HepG2 (cell line): Measurements from ENCODE around the gene CDC42EP1. TPM values are rescaled to one million over a fixed set of nuclear protein-coding genes. Genes with fewer than 3 reads are reported as not detected.
A peak's percentile ranks its signal among the peaks of the same experiment; 100 is the strongest.

Experiments
- ARNT ChIP-seq: fragments of 450-650 bp; IDR thresholded peaks from 2 replicates; pipeline ENCODE4 v1.6.1; 2017
- BCL3 ChIP-seq: sonication (generic); formaldehyde crosslinking; IDR thresholded peaks from 2 replicates; pipeline ENCODE4 v1.5.1; 2020; ENCODE audit warnings: mild to moderate bottlenecking, missing genetic modification reagents, moderate library complexity
- CENPBD1 ChIP-seq: sonication (generic); formaldehyde crosslinking; IDR thresholded peaks from 2 replicates; pipeline ENCODE4 v1.8.0; 2022; ENCODE audit warnings: missing genetic modification reagents, low read depth, mild to moderate bottlenecking, borderline replicate concordance
- GFI1 ChIP-seq: sonication (generic); formaldehyde crosslinking; IDR thresholded peaks from 2 replicates; pipeline ENCODE4 v1.5.0; 2020; ENCODE audit warnings: missing genetic modification reagents, mild to moderate bottlenecking, borderline replicate concordance
- HMG20B ChIP-seq: conservative IDR thresholded peaks from 2 replicates; pipeline ENCODE4 v1.6.1; 2016; ENCODE audit warnings: missing genetic modification reagents, missing compliant biosample characterization
- JUND ChIP-seq: sonication (generic); formaldehyde crosslinking; IDR thresholded peaks from 2 replicates; pipeline ENCODE4 v1.8.0; 2022; ENCODE audit warnings: mild to moderate bottlenecking, missing genetic modification reagents
- NR2F6 ChIP-seq, 2 experiments: IDR thresholded peaks; 2 replicates each; pipeline ENCODE4 v1.6.1; 2016; ENCODE audit warnings: antibody characterized with exemption in 1 of 2, mild to moderate bottlenecking in 1 of 2
- SMARCE1 ChIP-seq: fragments of 450-650 bp; IDR thresholded peaks from 2 replicates; pipeline ENCODE4 v1.6.1; 2017; ENCODE audit warnings: borderline replicate concordance
- ZNF496 ChIP-seq: sonication (generic); formaldehyde crosslinking; IDR thresholded peaks from 2 replicates; pipeline ENCODE4 v1.8.1; 2023; ENCODE audit warnings: mild to moderate bottlenecking, moderate library complexity, missing genetic modification reagents; ENCODE audit not compliant: insufficient replicate concordance
- ZNF792 ChIP-seq: IDR thresholded peaks from 2 replicates; pipeline ENCODE4 v1.6.1; 2016
- polyA plus RNA-seq, 8 experiments: library from polyadenylated mRNA; depleted of rRNA in 3 of 8; stranded (reverse) in 7 of 8; unstranded in 1 of 8; fragments of >200 nt; fragmentation: Illumina TruSeq in 4 of 8; extraction: Trizol in 4 of 8; gene quantifications; 2 replicates each; pipeline versions ENCODE4 v1.2.1 to v1.2.3, GENCODE V29; 2011 to 2016; ENCODE audit warnings: low read depth in 4 of 8, missing spikeins in 1 of 8, mixed read lengths in 1 of 8; ENCODE audit not compliant: insufficient read depth in 1 of 8
- total RNA-seq, 5 experiments: library from RNA; depleted of rRNA; stranded (reverse); fragments of >200 nt; fragmentation: Illumina TruSeq; extraction: Trizol; gene quantifications; 2 replicates each; pipeline ENCODE4 v1.2.3, GENCODE V29; 2016; ENCODE audit warnings: low read depth in 1 of 5
- TF ChIP-seq, protein P1 (sequence below): sonication (generic); formaldehyde crosslinking; IDR thresholded peaks from 2 replicates; pipeline ENCODE4 v1.5.1; 2020; ENCODE audit warnings: mild to moderate bottlenecking, missing genetic modification reagents
- TF ChIP-seq, protein P2 (sequence below): sonication (generic); formaldehyde crosslinking; conservative IDR thresholded peaks from 2 replicates; pipeline ENCODE4 v1.4.0; 2020; ENCODE audit warnings: missing genetic modification reagents
- TF ChIP-seq, protein P3 (sequence below): sonication (generic); formaldehyde crosslinking; IDR thresholded peaks from 2 replicates; pipeline ENCODE4 v1.4.0; 2020; ENCODE audit warnings: missing genetic modification reagents
- TF ChIP-seq, protein P4 (sequence below): IDR thresholded peaks from 2 replicates; pipeline ENCODE4 v1.6.1; 2016; ENCODE audit warnings: missing compliant biosample characterization, missing genetic modification reagents, borderline replicate concordance

The CDC42EP1 gene
- total and polyA plus RNA-seq, 2 of the 13 experiments (the other 11 are each of a cell fraction or from before 2014, with no cell fraction given) = 17.1 to 29.5 TPM

DNA sequence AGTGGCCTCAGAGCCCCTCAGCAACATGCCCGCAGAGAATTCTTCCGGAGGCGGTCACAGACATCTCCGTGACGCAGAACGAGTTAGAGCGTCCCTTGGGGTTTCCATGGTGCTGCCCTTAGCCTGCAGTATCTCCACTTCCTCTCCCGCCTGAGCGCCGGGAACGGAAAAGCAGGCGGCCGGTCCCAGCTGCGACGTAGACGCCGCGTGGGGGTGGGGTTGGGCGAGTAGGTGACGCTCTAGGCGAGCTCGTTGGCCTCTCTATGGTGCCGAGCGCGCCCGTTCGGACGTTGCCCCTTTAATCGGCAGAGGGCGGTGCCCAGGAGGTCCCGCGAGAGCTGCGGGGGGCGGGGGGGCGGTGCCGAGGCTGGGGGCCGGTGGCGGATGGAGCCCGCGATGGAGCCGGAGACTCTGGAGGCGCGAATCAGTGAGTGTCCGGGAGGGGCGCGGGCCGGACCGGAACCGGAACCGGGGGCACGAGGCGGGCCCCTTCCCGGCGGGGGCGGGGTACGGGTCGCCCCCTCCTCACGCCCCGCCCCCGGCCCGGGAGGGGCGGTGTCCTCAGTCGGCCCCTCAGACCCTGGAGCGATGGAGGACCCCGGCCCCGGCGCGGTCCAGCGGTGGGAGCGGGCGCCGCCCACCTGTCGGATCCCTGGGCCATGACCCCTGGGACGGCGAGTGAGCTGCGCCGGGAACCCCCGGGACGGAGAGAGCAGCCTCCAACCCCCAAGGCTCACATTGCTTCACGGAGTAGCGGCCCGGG lies 48.4 kb downstream of the CDC42EP1 start, which contains the start of gene GGA1 (continued):
- TF ChIP-seq, protein P1, sequence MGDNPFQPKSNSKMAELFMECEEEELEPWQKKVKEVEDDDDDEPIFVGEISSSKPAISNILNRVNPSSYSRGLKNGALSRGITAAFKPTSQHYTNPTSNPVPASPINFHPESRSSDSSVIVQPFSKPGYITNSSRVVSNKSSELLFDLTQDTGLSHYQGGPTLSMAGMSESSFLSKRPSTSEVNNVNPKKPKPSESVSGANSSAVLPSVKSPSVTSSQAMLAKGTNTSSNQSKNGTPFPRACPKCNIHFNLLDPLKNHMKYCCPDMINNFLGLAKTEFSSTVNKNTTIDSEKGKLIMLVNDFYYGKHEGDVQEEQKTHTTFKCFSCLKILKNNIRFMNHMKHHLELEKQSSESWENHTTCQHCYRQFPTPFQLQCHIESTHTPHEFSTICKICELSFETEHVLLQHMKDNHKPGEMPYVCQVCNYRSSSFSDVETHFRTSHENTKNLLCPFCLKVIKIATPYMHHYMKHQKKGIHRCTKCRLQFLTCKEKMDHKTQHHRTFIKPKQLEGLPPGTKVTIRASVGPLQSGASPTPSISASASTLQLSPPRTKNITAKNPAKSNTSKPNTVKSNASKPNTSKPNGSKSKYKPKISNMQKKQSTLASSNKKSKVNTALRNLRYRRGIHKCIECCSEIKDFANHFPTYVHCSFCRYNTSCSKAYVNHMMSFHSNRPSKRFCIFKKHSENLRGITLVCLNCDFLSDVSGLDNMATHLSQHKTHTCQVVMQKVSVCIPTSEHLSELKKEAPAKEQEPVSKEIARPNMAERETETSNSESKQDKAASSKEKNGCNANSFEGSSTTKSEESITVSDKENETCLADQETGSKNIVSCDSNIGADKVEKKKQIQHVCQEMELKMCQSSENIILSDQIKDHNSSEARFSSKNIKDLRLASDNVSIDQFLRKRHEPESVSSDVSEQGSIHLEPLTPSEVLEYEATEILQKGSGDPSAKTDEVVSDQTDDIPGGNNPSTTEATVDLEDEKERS (CRISPR knock-in tag) = peak; percentile 79
- TF ChIP-seq, protein P2, sequence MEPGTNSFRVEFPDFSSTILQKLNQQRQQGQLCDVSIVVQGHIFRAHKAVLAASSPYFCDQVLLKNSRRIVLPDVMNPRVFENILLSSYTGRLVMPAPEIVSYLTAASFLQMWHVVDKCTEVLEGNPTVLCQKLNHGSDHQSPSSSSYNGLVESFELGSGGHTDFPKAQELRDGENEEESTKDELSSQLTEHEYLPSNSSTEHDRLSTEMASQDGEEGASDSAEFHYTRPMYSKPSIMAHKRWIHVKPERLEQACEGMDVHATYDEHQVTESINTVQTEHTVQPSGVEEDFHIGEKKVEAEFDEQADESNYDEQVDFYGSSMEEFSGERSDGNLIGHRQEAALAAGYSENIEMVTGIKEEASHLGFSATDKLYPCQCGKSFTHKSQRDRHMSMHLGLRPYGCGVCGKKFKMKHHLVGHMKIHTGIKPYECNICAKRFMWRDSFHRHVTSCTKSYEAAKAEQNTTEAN (CRISPR knock-in tag) = no peak
- TF ChIP-seq ARNT = no peak
- TF ChIP-seq SMARCE1 = no peak
- TF ChIP-seq CENPBD1 (CRISPR knock-in tag) = no peak
- no peak for TF ChIP-seq ZNF496 (CRISPR knock-in tag)
- TF ChIP-seq BCL3 (CRISPR knock-in tag) = peak; percentile 75; the same call in 1 of the 2 replicates
- no peak; the same call in 1 of the 2 replicates for TF ChIP-seq NR2F6 (IDR thresholded peaks at IDR 0.05)
- TF ChIP-seq NR2F6 (CRISPR knock-in tag; IDR thresholded peaks at IDR 0.05) = no peak; the same call in 1 of the 2 replicates
- TF ChIP-seq, protein P3, sequence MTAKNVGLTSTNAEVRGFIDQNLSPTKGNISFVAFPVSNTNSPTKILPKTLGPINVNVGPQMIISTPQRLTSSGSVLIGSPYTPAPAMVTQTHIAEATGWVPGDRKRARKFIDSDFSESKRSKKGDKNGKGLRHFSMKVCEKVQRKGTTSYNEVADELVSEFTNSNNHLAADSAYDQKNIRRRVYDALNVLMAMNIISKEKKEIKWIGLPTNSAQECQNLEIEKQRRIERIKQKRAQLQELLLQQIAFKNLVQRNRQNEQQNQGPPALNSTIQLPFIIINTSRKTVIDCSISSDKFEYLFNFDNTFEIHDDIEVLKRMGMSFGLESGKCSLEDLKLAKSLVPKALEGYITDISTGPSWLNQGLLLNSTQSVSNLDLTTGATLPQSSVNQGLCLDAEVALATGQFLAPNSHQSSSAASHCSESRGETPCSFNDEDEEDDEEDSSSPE (CRISPR knock-in tag) = peak; percentile 81
- TF ChIP-seq JUND (CRISPR knock-in tag) = no peak; the same call in 1 of the 2 replicates
- 0 out of 2 replicates have a peak, but pooled peaks have one; percentile 19 for TF ChIP-seq ZNF792 (CRISPR knock-in tag)
- TF ChIP-seq, protein P4, sequence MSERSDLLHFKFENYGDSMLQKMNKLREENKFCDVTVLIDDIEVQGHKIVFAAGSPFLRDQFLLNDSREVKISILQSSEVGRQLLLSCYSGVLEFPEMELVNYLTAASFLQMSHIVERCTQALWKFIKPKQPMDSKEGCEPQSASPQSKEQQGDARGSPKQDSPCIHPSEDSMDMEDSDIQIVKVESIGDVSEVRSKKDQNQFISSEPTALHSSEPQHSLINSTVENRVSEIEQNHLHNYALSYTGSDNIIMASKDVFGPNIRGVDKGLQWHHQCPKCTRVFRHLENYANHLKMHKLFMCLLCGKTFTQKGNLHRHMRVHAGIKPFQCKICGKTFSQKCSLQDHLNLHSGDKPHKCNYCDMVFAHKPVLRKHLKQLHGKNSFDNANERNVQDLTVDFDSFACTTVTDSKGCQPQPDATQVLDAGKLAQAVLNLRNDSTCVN (CRISPR knock-in tag) = no peak; the same call in 1 of the 2 replicates
- 0 out of 2 replicates have a peak, but pooled peaks have one; percentile 26 for TF ChIP-seq HMG20B (CRISPR knock-in tag)
- TF ChIP-seq GFI1 = no peak; the same call in 1 of the 2 replicates
